HepG2 (cell line): ENCODE results near the gene SCAF11. TPM values are rescaled to one million over a fixed set of nuclear protein-coding genes. Genes with fewer than 3 reads are reported as not detected.

Source experiments
- CREB1 ChIP-seq, 2 experiments: fragments of 450-650 bp in 1 of 2; IDR thresholded peaks; 2 replicates each; pipeline ENCODE4 v1.6.1; 2016 to 2017; ENCODE audit warnings: control low read depth in 1 of 2, mild to moderate bottlenecking in 1 of 2, missing compliant biosample characterization in 1 of 2, missing genetic modification characterization in 1 of 2
- ELF4 ChIP-seq: sonication (generic); formaldehyde crosslinking; IDR thresholded peaks from 2 replicates; pipeline ENCODE4 v1.5.0; 2020; ENCODE audit warnings: missing genetic modification reagents, mild to moderate bottlenecking, moderate library complexity, borderline replicate concordance
- FOXM1 ChIP-seq: sonication (generic); formaldehyde crosslinking; IDR thresholded peaks from 2 replicates; pipeline ENCODE4 v1.5.0; 2020; ENCODE audit warnings: missing genetic modification reagents
- KDM1A ChIP-seq: IDR thresholded peaks from 2 replicates; pipeline ENCODE4 v1.6.1; 2016; ENCODE audit warnings: missing compliant biosample characterization
- KDM5B ChIP-seq: sonication (generic); formaldehyde crosslinking; IDR thresholded peaks from 2 replicates; pipeline ENCODE4 v1.4.0; 2020; ENCODE audit warnings: missing genetic modification reagents, mild to moderate bottlenecking, borderline replicate concordance
- MYC ChIP-seq: sonication (generic); formaldehyde crosslinking; IDR thresholded peaks from 2 replicates; pipeline ENCODE4 v1.9.0; 2021; ENCODE audit warnings: missing genetic modification reagents, borderline replicate concordance
- SRY ChIP-seq: sonication (generic); formaldehyde crosslinking; IDR thresholded peaks from 2 replicates; pipeline ENCODE4 v1.8.0; 2022; ENCODE audit warnings: mild to moderate bottlenecking, missing genetic modification reagents
- TCF12 ChIP-seq, 2 experiments: fragments of 450-650 bp in 1 of 2; sonication (generic) in 1 of 2; formaldehyde crosslinking in 1 of 2; IDR thresholded peaks; 2 replicates each; pipeline versions ENCODE4 v1.6.1 to v1.8.0; 2017 to 2022; ENCODE audit warnings: antibody characterized with exemption in 1 of 2, mild to moderate bottlenecking in 1 of 2, missing genetic modification reagents in 1 of 2, moderate library complexity in 1 of 2
- ZBTB20 ChIP-seq: sonication (generic); formaldehyde crosslinking; IDR thresholded peaks from 2 replicates; pipeline ENCODE4 v1.8.1; 2023; ENCODE audit warnings: missing genetic modification reagents, low read depth, mild to moderate bottlenecking, borderline replicate concordance
- ZNF407 ChIP-seq: sonication (generic); formaldehyde crosslinking; IDR thresholded peaks from one replicate; pipeline ENCODE4 v1.5.1; 2020; ENCODE audit warnings: mild to moderate bottlenecking, missing genetic modification reagents; ENCODE audit errors: not compliant biosample characterization
- polyA plus RNA-seq, 8 experiments: library from polyadenylated mRNA; depleted of rRNA in 3 of 8; stranded (reverse) in 7 of 8; unstranded in 1 of 8; fragments of >200 nt; fragmentation: Illumina TruSeq in 4 of 8; extraction: Trizol in 4 of 8; gene quantifications; 2 replicates each; pipeline versions ENCODE4 v1.2.1 to v1.2.3, GENCODE V29; 2011 to 2016; ENCODE audit warnings: low read depth in 4 of 8, missing spikeins in 1 of 8, mixed read lengths in 1 of 8; ENCODE audit not compliant: insufficient read depth in 1 of 8
- total RNA-seq, 5 experiments: library from RNA; depleted of rRNA; stranded (reverse); fragments of >200 nt; fragmentation: Illumina TruSeq; extraction: Trizol; gene quantifications; 2 replicates each; pipeline ENCODE4 v1.2.3, GENCODE V29; 2016; ENCODE audit warnings: low read depth in 1 of 5
- TF ChIP-seq, protein P1 (sequence below): IDR thresholded peaks from 2 replicates; pipeline ENCODE4 v1.4.0; 2020; ENCODE audit warnings: mild to moderate bottlenecking, missing genetic modification reagents
- TF ChIP-seq, protein P2 (sequence below): fragments of 450-650 bp; IDR thresholded peaks from 2 replicates; pipeline ENCODE4 v1.6.1; 2017; ENCODE audit warnings: mild to moderate bottlenecking

Gene SCAF11
- total and polyA plus RNA-seq, 2 of the 13 experiments (the other 11 are each of a cell fraction or from before 2014, with no cell fraction given), result 26.9 to 38.3 TPM

- TF ChIP-seq ELF4 (CRISPR knock-in tag) (no peak), KDM5B (CRISPR knock-in tag) (peak; percentile 14), CREB1 (IDR thresholded peaks at IDR 0.05) (no peak), CREB1 (CRISPR knock-in tag; IDR thresholded peaks at IDR 0.05) (peak; percentile 65; the same call in 1 of the 2 replicates), ZBTB20 (CRISPR knock-in tag) (no peak), KDM1A (no peak), FOXM1 (CRISPR knock-in tag) (no peak), ZNF407 (CRISPR knock-in tag) (peak; percentile 59), MYC (CRISPR knock-in tag) (peak; percentile 59; the same call in 1 of the 2 replicates), TCF12 (IDR thresholded peaks at IDR 0.05) (no peak), TCF12 (CRISPR knock-in tag; IDR thresholded peaks at IDR 0.05) (no peak; the same call in 1 of the 2 replicates), SRY (CRISPR knock-in tag) (peak; percentile 71; the same call in 1 of the 2 replicates)
- TF ChIP-seq, protein P1, sequence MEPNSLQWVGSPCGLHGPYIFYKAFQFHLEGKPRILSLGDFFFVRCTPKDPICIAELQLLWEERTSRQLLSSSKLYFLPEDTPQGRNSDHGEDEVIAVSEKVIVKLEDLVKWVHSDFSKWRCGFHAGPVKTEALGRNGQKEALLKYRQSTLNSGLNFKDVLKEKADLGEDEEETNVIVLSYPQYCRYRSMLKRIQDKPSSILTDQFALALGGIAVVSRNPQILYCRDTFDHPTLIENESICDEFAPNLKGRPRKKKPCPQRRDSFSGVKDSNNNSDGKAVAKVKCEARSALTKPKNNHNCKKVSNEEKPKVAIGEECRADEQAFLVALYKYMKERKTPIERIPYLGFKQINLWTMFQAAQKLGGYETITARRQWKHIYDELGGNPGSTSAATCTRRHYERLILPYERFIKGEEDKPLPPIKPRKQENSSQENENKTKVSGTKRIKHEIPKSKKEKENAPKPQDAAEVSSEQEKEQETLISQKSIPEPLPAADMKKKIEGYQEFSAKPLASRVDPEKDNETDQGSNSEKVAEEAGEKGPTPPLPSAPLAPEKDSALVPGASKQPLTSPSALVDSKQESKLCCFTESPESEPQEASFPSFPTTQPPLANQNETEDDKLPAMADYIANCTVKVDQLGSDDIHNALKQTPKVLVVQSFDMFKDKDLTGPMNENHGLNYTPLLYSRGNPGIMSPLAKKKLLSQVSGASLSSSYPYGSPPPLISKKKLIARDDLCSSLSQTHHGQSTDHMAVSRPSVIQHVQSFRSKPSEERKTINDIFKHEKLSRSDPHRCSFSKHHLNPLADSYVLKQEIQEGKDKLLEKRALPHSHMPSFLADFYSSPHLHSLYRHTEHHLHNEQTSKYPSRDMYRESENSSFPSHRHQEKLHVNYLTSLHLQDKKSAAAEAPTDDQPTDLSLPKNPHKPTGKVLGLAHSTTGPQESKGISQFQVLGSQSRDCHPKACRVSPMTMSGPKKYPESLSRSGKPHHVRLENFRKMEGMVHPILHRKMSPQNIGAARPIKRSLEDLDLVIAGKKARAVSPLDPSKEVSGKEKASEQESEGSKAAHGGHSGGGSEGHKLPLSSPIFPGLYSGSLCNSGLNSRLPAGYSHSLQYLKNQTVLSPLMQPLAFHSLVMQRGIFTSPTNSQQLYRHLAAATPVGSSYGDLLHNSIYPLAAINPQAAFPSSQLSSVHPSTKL, result no peak; the same call in none of the 2 replicates
- TF ChIP-seq, protein P2, sequence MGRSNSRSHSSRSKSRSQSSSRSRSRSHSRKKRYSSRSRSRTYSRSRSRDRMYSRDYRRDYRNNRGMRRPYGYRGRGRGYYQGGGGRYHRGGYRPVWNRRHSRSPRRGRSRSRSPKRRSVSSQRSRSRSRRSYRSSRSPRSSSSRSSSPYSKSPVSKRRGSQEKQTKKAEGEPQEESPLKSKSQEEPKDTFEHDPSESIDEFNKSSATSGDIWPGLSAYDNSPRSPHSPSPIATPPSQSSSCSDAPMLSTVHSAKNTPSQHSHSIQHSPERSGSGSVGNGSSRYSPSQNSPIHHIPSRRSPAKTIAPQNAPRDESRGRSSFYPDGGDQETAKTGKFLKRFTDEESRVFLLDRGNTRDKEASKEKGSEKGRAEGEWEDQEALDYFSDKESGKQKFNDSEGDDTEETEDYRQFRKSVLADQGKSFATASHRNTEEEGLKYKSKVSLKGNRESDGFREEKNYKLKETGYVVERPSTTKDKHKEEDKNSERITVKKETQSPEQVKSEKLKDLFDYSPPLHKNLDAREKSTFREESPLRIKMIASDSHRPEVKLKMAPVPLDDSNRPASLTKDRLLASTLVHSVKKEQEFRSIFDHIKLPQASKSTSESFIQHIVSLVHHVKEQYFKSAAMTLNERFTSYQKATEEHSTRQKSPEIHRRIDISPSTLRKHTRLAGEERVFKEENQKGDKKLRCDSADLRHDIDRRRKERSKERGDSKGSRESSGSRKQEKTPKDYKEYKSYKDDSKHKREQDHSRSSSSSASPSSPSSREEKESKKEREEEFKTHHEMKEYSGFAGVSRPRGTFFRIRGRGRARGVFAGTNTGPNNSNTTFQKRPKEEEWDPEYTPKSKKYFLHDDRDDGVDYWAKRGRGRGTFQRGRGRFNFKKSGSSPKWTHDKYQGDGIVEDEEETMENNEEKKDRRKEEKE, result no peak
Observed at GRCh38 chr12:45989721-45990467, 480 bp downstream of the SCAF11 start (continued).
